COLO668 (cell line): ENCODE measurements around the gene TENM4.
"Not testable (repeated sequence)": the region's sequence is repeated elsewhere in the genome, so short reads cannot be mapped to it uniquely, and the experiment has no call there.

Experiments
- DNase-seq: peaks from one replicate; lab custom pipeline; 2025; ENCODE audit not compliant: unreplicated experiment; lab: John Stamatoyannopoulos, UW

Gene TENM4

GRCh38 chr11:78830277-78830819 is 610.5 kb downstream of the TENM4 start:
- DNase-seq, result no peak

GRCh38 chr11:78829146-78829545 is 611.7 kb downstream of the TENM4 start:
- no peak for DNase-seq

- no peak for DNase-seq
Observed at GRCh38 chr11:78828676-78829075, 612.2 kb downstream of the TENM4 start.

- DNase-seq, result not testable (repeated sequence)
Observed at GRCh38 chr11:78827291-78827690, 613.5 kb downstream of the TENM4 start.

- DNase-seq, result no peak
Observed at GRCh38 chr11:78825591-78826020, 615.2 kb downstream of the TENM4 start.

- no peak for DNase-seq
Observed at GRCh38 chr11:78823588-78823987, 617.2 kb downstream of the TENM4 start.

GRCh38 chr11:78822931-78823423 is 617.9 kb downstream of the TENM4 start:
- no peak for DNase-seq

GRCh38 chr11:78821371-78822306 is 619.2 kb downstream of the TENM4 start:
- no peak for DNase-seq

- no peak for DNase-seq
Observed at GRCh38 chr11:78820741-78821140, 620.1 kb downstream of the TENM4 start.

- DNase-seq, result no peak
Observed at GRCh38 chr11:78818201-78818600, 622.6 kb downstream of the TENM4 start.

GRCh38 chr11:78815831-78816230 is 625.0 kb downstream of the TENM4 start:
- no peak for DNase-seq

- no peak for DNase-seq
Observed at GRCh38 chr11:78812513-78813293, 628.1 kb downstream of the TENM4 start.

GRCh38 chr11:78810559-78811009 is 630.2 kb downstream of the TENM4 start:
- no peak for DNase-seq

GRCh38 chr11:78809931-78810541 is 630.8 kb downstream of the TENM4 start:
- no peak for DNase-seq

GRCh38 chr11:78808923-78809322 is 631.9 kb downstream of the TENM4 start:
- no peak for DNase-seq

GRCh38 chr11:78807351-78807750 is 633.5 kb downstream of the TENM4 start:
- no peak for DNase-seq

GRCh38 chr11:78806214-78807004 is 634.4 kb downstream of the TENM4 start:
- no peak for DNase-seq

- no peak for DNase-seq
Observed at GRCh38 chr11:78804991-78805390, 635.8 kb downstream of the TENM4 start.

- no peak for DNase-seq
Observed at GRCh38 chr11:78803995-78804394, 636.8 kb downstream of the TENM4 start.
